ENCODE data around the gene LRRC1.

DNA sequence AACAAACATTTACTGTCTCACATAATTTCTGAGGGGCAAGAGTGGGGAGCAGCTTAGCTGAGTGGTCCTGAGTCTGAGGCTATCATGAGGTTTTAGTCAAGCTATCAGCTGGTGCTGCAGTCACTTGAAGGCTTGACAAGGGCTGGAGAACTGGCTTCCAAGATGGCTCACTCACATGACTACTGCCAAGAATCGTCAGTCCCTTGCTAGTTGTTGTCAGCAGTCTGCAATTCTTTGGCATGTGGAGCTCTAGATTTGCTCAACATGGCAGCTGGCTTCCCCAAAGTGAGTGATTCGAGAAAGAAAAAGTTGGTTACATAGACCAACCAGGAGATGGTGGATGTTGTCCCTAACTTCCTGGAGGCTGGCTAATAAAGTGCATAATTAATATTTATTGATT, 2.8 kb upstream of the LRRC1 start:
- TF ChIP-seq, protein P1, sequence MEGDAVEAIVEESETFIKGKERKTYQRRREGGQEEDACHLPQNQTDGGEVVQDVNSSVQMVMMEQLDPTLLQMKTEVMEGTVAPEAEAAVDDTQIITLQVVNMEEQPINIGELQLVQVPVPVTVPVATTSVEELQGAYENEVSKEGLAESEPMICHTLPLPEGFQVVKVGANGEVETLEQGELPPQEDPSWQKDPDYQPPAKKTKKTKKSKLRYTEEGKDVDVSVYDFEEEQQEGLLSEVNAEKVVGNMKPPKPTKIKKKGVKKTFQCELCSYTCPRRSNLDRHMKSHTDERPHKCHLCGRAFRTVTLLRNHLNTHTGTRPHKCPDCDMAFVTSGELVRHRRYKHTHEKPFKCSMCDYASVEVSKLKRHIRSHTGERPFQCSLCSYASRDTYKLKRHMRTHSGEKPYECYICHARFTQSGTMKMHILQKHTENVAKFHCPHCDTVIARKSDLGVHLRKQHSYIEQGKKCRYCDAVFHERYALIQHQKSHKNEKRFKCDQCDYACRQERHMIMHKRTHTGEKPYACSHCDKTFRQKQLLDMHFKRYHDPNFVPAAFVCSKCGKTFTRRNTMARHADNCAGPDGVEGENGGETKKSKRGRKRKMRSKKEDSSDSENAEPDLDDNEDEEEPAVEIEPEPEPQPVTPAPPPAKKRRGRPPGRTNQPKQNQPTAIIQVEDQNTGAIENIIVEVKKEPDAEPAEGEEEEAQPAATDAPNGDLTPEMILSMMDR (conservative IDR thresholded peaks at IDR 0.05 in 1 of 2, IDR thresholded peaks at IDR 0.05 in 1 of 2; ENCODE audit: extremely low read depth in 1 of 2, insufficient read depth in 1 of 2, low read depth in 1 of 2, low read length in 2 of 2): no peak
- TF ChIP-seq EZH2 (IDR thresholded peaks at IDR 0.05; ENCODE audit: borderline replicate concordance, low read length): no peak
